Measurements from ENCODE around the gene CLASP1.

- TF ChIP-seq POLR2A (IDR thresholded peaks at IDR 0.05) (no peak), CTCF (IDR thresholded peaks at IDR 0.05) (no peak)
These were observed 306.1 kb downstream of the CLASP1 start for GRCh38 chr2:121343191-121343590.
